GM18511 (cell line): ENCODE results near the gene KRTAP3-3.
"Not testable (repeated sequence)": the region's sequence is repeated elsewhere in the genome, so short reads cannot be mapped to it uniquely, and the experiment has no call there.

Experiments
- ATAC-seq: cut with Tn5 transposase; IDR thresholded peaks from one replicate; pipeline ENCODE4 v1.9.1; 2021; ENCODE audit warnings: mild to moderate bottlenecking, moderate library complexity; ENCODE audit not compliant: unreplicated experiment

KRTAP3-3 gene

GRCh38 chr17:40993839-40994238 lies at the start of gene KRTAP3-3:
TSS of gene KRTAP3-3 (minus strand) at chr17:40994164. CDS start at chr17:40994097, 67 bp downstream.
- no peak for ATAC-seq

GRCh38 chr17:41042953-41043352 lies 49.0 kb upstream of the KRTAP3-3 start:
- no peak for ATAC-seq

DNA sequence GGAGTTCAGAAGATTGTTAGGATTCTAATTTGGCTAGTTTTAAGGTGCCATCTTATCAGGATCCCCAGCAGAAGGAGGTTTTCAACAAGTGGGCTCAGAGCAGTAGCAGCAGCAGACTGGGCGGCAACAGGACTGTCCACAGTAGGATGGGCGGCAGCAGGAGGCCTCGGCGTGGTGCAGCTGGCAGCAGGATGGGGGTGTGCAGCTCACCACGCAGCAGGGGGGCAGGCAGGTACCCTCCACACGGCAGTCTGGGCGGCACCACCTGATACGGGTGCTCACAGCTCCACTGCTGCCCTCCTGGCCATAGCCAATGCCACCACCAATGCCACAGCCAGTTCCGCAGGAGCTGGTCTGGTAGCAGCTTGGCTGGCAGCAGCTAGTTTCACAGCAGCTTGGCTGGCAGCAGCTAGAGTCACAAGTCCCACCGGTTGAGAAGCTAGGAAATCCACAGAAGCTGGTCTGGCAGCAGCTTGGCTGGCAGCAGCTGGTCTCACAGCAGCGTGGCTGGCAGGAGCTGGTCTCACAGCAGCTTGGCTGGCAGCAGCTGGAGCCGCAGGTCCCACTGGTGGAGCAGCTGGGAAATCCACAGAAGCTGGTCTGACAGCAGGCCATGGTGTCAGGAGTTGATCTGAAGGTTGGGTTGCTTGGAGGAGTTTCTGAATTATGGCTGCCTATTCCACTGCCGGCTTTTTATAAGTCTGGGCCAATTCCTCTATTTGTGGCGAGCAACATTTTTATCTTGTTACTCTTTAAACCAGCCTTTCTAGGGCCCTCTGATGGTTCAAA lies 47.0 kb upstream of the KRTAP3-3 start, which contains the start of gene KRTAP1-1:
Gene KRTAP1-1 (minus strand): TSS at position 668 of the 789 bp plus-strand sequence. CDS start 53 bp downstream, at position 615.
- not testable (repeated sequence) for ATAC-seq

- ATAC-seq: no peak
Observed at GRCh38 chr17:41037853-41038350, 43.9 kb upstream of the KRTAP3-3 start.

DNA sequence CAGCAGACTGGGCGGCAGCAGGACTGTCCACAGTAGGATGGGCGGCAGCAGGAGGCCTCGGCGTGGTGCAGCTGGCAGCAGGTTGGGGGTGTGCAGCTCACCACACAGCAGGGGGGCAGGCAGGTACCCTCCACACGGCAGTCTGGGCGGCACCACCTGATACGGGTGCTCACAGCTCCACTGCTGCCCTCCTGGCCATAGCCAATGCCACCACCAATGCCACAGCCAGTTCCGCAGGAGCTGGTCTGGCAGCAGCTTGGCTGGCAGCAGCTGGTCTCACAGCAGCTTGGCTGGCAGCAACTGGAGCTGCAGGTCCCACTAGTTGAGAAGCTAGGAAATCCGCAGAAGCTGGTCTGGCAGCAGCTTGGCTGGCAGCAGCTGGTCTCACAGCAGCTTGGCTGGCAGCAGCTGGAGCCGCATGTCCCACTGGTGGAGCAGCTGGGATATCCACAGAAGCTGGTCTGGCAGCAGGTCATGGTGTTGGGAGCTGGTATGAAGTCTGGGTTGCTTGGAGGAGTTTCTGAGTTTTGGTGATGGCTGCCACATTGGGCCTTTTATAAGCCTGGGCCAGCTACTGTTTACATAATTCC lies 40.5 kb upstream of the KRTAP3-3 start, which contains the start of gene KRTAP1-3:
Gene KRTAP1-3 (minus strand): TSS at position 529 of the 590 bp plus-strand sequence. CDS start 53 bp downstream, at position 476.
- not testable (repeated sequence) for ATAC-seq

GRCh38 chr17:41029633-41030245 lies 35.8 kb upstream of the KRTAP3-3 start, which contains the start of gene KRTAP1-4:
TSS of gene KRTAP1-4 (minus strand) at chr17:41030195. CDS start at chr17:41030078, 117 bp downstream.
- no peak for ATAC-seq

DNA sequence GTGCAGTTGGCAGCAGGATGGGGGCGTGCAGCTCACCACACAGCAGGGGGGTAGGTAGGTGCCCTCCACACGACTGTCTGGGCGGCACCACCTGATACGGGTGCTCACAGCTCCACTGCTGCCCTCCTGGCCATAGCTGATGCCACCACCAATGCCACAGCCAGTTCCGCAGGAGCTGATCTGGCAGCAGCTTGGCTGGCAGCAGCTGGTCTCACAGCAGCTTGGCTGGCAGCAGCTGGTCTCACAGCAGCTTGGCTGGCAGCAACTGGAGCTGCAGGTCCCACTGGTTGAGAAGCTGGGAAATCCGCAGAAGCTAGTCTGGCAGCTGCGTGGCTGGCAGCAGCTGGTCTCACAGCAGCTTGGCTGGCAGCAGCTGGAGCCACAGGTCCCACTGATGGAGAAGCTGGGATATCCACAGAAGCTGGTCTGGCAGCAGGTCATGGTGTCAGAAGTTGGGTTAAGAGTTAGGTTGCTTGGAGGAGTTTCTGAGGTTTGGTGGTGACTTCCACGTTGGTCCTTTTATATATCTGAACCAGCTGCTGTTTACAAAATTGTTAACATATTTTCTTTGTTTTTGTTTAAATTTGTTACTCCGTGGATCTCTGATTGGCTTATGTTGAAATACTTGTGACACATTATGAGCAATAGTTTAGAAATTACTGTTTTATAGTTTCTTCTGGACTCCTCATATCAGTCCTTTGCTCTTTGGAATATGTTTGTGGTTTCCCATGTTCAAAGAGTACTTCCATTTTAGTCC lies 32.9 kb upstream of the KRTAP3-3 start, which contains the start of gene KRTAP1-5:
Gene KRTAP1-5 (minus strand): TSS at position 494 of the 757 bp plus-strand sequence. CDS start 53 bp downstream, at position 441.
- ATAC-seq: no peak

- no peak for ATAC-seq
Observed at GRCh38 chr17:41024697-41025096, 30.7 kb upstream of the KRTAP3-3 start.

DNA sequence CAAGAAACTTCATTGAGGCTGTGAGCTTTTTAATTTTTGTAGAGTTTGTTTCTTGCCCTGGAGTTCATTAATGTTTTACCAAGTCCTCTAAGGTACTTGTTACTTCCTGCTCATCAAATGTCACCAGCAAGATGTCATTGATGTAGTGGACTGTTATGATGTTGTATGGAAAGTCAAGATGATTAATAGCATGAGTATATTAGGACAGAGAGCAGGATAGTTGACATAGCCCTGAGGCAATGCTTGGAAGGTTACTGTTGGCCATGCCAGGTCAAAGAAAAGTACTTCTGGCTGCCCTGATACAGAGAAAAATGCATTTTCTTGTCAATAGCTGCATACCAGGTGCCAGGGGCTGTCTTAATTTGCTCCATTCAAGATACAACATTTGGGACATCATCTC lies 26.4 kb upstream of the KRTAP3-3 start:
- no peak for ATAC-seq

DNA sequence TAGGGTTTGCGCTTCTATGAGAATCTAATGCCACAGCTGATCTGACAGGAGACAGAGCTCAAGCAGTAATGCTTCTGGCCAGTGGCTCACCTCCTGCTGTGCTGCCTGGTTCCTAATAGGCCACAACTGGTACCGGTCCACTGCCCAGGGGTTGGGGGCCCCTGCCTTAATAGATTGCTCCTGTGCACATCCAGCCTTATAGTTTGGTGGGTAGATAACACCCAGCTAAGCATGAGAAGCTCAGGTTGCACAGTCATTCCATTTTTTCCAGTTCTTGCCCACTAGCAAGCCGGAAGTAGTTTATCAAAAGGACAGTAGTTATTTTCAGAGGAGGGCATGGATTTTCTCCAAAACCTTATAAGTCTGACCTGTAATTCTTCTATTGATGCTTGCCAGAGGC lies 25.5 kb upstream of the KRTAP3-3 start:
- no peak for ATAC-seq

GRCh38 chr17:41018541-41018940 lies 24.6 kb upstream of the KRTAP3-3 start:
- no peak for ATAC-seq

DNA sequence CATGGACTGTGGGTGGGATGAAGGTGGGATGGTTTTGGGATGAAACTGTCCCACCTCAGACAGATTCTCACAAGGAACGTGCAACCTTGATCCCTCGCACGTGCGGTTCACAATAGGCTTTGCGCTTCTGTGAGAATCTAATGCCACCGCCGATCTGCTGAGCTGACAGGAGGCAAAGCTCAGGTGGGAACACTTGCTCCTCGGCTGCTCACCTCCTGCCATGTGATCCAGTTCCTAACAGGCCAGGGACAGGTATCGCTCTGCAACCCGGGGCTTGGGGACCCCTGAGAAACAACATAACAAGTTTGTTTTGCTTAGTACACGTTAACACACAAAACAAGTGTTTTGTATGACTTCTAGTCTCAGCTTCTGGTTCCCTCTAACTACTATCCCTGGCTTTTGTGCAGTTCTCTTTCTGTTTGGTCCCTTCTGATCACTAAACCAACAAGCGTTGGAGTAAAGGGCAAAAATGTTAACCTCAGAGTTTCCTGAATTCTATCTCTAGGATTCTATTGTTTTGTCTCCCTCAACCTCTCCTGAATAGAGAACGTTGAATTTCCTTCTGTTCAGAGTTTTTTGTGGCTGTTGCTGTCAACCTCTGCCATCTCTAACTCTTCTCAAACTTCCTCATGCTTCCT lies 22.7 kb upstream of the KRTAP3-3 start:
- ATAC-seq: no peak

DNA sequence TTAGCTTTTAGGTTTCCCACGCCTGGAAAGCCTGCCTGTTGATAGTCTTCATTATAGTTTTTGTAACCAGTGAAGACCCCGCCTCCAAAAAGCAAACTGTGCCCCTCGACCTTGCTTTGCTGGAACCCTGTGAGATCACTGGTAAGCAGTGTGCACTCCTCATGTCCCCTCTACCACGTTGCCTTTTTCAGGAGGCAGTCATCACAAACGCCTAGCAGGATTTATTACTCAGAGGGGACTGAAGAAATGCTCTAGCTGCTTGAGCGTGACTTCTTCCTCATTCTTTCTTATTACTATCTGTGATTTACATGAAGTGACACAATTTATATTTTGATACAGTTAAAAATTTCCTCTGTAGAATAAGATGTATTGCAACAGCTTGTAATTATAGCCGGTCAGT lies 21.5 kb upstream of the KRTAP3-3 start:
- no peak for ATAC-seq

DNA sequence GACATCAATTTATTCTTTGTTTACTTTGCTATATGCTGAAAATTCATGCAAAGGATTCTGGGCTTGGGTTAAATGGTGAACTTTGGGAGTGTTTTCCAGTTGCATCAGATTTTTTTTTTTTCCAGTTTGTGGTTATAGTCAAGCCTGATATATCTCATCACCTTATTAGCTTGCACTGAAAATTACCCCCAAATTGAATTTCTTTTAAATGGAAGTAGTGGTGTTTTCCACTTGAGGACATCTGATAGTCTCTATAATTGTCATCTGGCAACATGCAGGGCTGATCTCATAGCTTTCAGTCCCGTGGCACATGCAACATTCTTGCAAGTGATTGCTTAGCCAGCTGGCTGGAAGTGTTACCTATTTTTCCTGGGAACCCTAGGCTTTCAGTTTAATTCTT lies 19.6 kb upstream of the KRTAP3-3 start:
- ATAC-seq: no peak

DNA sequence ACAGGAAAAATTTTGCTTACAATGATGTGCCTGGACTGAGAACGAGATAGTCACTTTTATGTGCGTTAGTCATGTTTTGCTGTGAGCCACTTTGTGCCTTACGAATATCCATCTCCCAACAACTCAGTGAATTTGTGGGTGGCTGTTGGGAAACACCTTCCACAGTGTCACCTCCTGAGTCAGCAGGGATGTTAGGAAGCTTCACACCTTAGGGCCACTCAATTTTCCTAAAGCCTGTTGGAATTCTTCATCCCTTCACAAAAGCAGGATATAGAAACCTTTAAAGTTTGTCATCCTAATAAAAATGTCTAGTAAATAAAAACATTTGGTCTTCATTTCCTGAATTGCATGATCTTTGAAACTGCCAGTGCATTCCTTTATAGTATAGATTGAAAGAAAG lies 19.2 kb upstream of the KRTAP3-3 start:
- no peak for ATAC-seq

GRCh38 chr17:41012326-41013120 lies 18.6 kb upstream of the KRTAP3-3 start:
- no peak for ATAC-seq

- ATAC-seq: no peak
Observed at GRCh38 chr17:41010441-41010840, 16.5 kb upstream of the KRTAP3-3 start.

DNA sequence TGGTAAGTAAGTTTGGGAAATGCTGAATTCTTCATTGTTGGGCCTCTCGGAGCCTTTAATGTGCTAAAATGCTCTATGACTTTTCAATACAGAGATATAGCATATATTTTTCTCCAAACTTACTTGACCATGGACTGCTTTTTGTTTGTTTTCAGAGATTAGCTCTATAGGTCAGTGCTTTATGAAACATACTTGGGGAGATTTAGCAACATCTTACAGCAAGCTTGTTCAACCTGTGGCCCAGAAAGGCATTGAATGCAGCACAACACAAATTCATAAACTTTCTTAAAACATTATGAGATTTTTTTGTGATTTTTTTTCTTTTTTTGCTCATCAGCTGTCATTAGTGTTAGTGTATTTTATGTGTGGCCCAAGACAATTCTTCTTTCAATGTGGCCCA lies 16.0 kb upstream of the KRTAP3-3 start:
- no peak for ATAC-seq

- ATAC-seq: no peak
Observed at GRCh38 chr17:41009301-41009760, 15.4 kb upstream of the KRTAP3-3 start.
